ENCODE data around the gene IGSF3. TPM values are rescaled to one million over a fixed set of nuclear protein-coding genes. Genes with fewer than 3 reads are reported as not detected.
A peak's percentile ranks its signal among the peaks of the same experiment; 100 is the strongest.

The IGSF3 gene
- total RNA-seq, 1 experiment from 2014 or later = 30.1 TPM

DNA sequence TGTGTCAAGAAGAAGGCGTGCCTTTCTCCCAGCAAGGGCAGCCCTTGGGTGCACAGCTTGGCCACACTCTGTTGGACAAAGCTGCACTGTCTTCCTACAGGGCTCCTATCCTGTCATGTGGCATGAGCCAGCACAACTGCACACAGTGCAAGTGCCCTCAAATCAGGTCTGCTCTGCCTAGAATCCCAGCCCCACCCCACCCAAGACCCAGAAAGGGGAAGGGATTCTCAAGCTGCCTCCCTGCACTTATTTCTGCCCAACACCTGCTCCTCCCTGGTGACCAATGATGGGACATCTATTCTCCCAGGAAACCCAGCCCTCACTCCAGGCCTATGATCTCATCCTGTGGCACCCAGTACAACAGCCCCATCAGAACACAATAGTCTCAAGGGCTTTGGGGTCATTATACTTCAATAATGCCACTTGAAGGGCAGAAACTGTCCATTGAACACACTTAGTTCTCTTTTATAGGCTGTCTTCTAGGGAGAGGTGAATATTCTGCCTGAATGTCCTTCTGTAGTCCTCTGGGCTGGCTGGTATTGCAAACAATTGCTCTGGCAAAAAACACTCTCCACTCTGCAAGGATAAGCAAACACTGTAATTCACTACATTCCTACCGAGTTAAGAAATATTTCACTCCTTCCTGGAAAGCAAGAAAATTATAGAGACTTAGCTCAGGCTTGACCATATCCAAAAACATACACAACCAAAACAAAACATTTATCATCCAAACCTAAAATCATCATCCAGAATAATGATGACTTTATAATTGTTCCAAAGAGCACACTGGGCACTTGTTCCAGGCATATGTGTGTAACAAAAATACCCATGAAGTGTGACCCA lies 43.1 kb upstream of the IGSF3 start:
- Histone ChIP-seq H3K79me2 (ENCODE audit: low read depth) (no peaks in the 10 kb centered on the region), H3K4me2 (peak overlapping the region; percentile 27; the same call in 1 of the 2 replicates), H4K20me1 (ENCODE audit: insufficient read depth) (no peaks in the 10 kb centered on the region), H3K4me3 (no peak overlapping the region), H3F3A (ENCODE audit: insufficient read depth, low read depth) (peaks cover 15% of the 10 kb centered on the region), H3K36me3 (ENCODE audit: low read depth) (no peaks in the 10 kb centered on the region), H3K4me1 (replicated peaks; ENCODE audit: insufficient read depth) (peaks cover 42% of the 10 kb centered on the region), H2AFZ (no peak overlapping the region), H3K9me3 (ENCODE audit: insufficient read depth, low read depth) (no peaks in the 10 kb centered on the region), H3K27ac (peak overlapping the region; percentile 37), H3K9me2 (ENCODE audit: insufficient read depth) (no peaks in the 10 kb centered on the region; the same call in 1 of the 2 replicates), H3K27me3 (ENCODE audit: insufficient read depth, low read depth) (no peaks in the 10 kb centered on the region)
- ChIA-PET POLR2A (ENCODE audit: unreplicated experiment) (no interaction called here), CTCF (interaction anchor here (0.6 kb wide), 1 partner anchor 36 kb away, joined by 4 read pairs; no protein-coding TSS in a partner anchor)
- TF ChIP-seq EZH2 (IDR thresholded peaks at IDR 0.05; ENCODE audit: low read depth) = no peak
- TF ChIP-seq, protein P1, sequence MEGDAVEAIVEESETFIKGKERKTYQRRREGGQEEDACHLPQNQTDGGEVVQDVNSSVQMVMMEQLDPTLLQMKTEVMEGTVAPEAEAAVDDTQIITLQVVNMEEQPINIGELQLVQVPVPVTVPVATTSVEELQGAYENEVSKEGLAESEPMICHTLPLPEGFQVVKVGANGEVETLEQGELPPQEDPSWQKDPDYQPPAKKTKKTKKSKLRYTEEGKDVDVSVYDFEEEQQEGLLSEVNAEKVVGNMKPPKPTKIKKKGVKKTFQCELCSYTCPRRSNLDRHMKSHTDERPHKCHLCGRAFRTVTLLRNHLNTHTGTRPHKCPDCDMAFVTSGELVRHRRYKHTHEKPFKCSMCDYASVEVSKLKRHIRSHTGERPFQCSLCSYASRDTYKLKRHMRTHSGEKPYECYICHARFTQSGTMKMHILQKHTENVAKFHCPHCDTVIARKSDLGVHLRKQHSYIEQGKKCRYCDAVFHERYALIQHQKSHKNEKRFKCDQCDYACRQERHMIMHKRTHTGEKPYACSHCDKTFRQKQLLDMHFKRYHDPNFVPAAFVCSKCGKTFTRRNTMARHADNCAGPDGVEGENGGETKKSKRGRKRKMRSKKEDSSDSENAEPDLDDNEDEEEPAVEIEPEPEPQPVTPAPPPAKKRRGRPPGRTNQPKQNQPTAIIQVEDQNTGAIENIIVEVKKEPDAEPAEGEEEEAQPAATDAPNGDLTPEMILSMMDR (conservative IDR thresholded peaks at IDR 0.05) = no peak
- no TSS peak for BruUV-seq (replicated peaks)
- peak in 1 of 2 experiments; percentile 58 for DNase-seq
- intact Hi-C loops (cut with micrococcal nuclease; ENCODE audit: unreplicated experiment) = no loop called here

DNA sequence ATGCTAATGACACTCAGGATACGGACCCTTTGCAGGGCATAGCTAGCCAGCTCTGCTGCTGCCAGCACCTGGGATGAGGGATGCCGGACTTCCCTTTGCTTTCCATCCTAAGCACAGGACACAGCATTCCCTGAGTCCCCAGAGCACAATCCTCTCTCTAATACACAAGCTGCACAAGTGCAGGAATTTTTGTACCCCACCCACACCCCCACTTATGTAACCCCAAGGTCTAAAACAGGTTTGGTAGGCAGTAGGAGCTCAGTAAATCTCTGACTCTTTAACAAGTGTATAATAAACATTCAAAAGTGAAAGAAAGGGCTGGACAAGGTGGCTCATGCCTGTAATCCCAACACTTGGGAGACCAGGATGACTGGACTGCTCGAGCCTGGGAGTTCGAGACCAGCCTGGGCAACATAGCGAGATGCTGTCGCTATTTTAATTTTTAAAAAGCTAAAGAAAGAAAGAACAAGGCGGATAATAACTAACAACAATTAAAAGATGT lies 42.2 kb upstream of the IGSF3 start:
- intact Hi-C loops (cut with micrococcal nuclease; ENCODE audit: unreplicated experiment) = no loop called here
- CTCF ChIA-PET = interaction anchor here (0.6 kb wide), 1 partner anchor 35 kb away, joined by 4 read pairs; no protein-coding TSS in a partner anchor
- peaks cover 15% of the 10 kb centered on the region for H3F3A ChIP-seq (ENCODE audit: insufficient read depth, low read depth)
- no TSS peak for BruUV-seq (replicated peaks)
- H3K9me3 ChIP-seq (ENCODE audit: insufficient read depth, low read depth) = no peaks in the 10 kb centered on the region
- 0 out of 2 replicates have a peak overlapping the region, but pooled peaks have one; percentile 27 for H3K4me2 ChIP-seq
- no peak for DNase-seq
- H3K36me3 ChIP-seq (ENCODE audit: low read depth) = no peaks in the 10 kb centered on the region
- TF ChIP-seq, protein P1 (conservative IDR thresholded peaks at IDR 0.05) = no peak
- no peak for TF ChIP-seq EZH2 (IDR thresholded peaks at IDR 0.05; ENCODE audit: low read depth)
- POLR2A ChIA-PET (ENCODE audit: unreplicated experiment) = no interaction called here
- no peak overlapping the region for H2AFZ ChIP-seq
- no peaks in the 10 kb centered on the region for H3K27me3 ChIP-seq (ENCODE audit: insufficient read depth, low read depth)
- no peaks in the 10 kb centered on the region for H3K79me2 ChIP-seq (ENCODE audit: low read depth)
- no peak overlapping the region for H3K27ac ChIP-seq
- H4K20me1 ChIP-seq (ENCODE audit: insufficient read depth) = no peaks in the 10 kb centered on the region
- H3K4me1 ChIP-seq (replicated peaks; ENCODE audit: insufficient read depth) = peaks cover 42% of the 10 kb centered on the region
- H3K4me3 ChIP-seq = no peak overlapping the region
- no peaks in the 10 kb centered on the region for H3K9me2 ChIP-seq (ENCODE audit: insufficient read depth)

DNA sequence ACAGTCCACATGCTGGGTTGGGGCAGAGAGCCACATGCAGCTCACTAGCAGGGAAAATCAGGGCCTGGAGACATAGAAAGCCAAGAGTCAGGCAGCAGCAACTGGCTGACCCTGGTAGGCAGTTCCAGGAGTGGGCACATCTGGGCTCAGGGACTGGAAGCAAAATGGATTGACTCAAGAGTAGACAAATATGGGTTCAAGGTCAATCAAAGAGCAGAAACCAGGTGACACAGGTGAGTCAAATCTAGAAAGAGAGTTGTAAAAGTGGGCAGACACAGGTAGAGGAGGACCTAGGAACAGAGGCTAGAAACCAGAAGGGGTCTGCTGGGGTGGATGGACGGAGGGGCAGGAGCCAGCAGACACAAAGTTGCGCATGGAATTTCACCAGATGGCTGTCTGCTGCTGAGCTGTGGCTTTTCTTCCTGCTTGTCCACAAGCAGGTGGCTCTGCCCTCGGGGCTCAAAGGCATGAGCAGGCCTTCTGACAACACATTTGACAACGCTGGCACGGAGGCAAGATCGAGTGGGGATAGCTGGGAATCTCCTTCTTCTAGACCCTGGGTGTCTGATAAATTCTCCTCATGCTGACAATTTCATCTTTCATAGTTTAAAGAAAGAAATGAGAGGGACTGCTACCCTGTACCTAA lies 40.8 kb upstream of the IGSF3 start:
- intact Hi-C loops (cut with micrococcal nuclease; ENCODE audit: unreplicated experiment) = no loop called here
- H3K27me3 ChIP-seq (ENCODE audit: insufficient read depth, low read depth) = no peaks in the 10 kb centered on the region
- H3K4me1 ChIP-seq (replicated peaks; ENCODE audit: insufficient read depth) = peaks cover 42% of the 10 kb centered on the region
- no peaks in the 10 kb centered on the region for H3K36me3 ChIP-seq (ENCODE audit: low read depth)
- CTCF ChIA-PET = no interaction called here
- POLR2A ChIA-PET (ENCODE audit: unreplicated experiment) = interaction anchor here (0.5 kb wide), 1 partner anchor 197 kb away, joined by 4 read pairs; no protein-coding TSS in a partner anchor
- TF ChIP-seq EZH2 (IDR thresholded peaks at IDR 0.05; ENCODE audit: low read depth) = no peak
- TF ChIP-seq, protein P1 (conservative IDR thresholded peaks at IDR 0.05) = no peak
- no peaks in the 10 kb centered on the region for H4K20me1 ChIP-seq (ENCODE audit: insufficient read depth)
- no peak overlapping the region for H3K4me3 ChIP-seq
- peak; percentile 42 to 79 for DNase-seq
- BruUV-seq (replicated peaks) = no TSS peak
- H3K4me2 ChIP-seq = peak overlapping the region; percentile 47
- peak overlapping the region; percentile 20 for H2AFZ ChIP-seq
- no peaks in the 10 kb centered on the region for H3K79me2 ChIP-seq (ENCODE audit: low read depth)
- no peaks in the 10 kb centered on the region; the same call in 1 of the 2 replicates for H3K9me3 ChIP-seq (ENCODE audit: insufficient read depth, low read depth)
- peaks cover 15% of the 10 kb centered on the region for H3F3A ChIP-seq (ENCODE audit: insufficient read depth, low read depth)
- H3K27ac ChIP-seq = no peak overlapping the region
- H3K9me2 ChIP-seq (ENCODE audit: insufficient read depth) = no peaks in the 10 kb centered on the region
